ENCODE data around the gene PLCL2.

PLCL2 gene

GRCh38 chr3:16935781-16936180, 51.0 kb downstream of the PLCL2 start:
- no peak for TF ChIP-seq CTCF (IDR thresholded peaks at IDR 0.05)
- TF ChIP-seq ZFX (IDR thresholded peaks at IDR 0.05; ENCODE audit: borderline replicate concordance): no peak
- H3K27ac ChIP-seq: no peak overlapping the region

- H3K27ac ChIP-seq: no peak overlapping the region
- TF ChIP-seq ZFX (IDR thresholded peaks at IDR 0.05; ENCODE audit: borderline replicate concordance) (no peak), CTCF (IDR thresholded peaks at IDR 0.05) (no peak)
Measured at GRCh38 chr3:16936233-16936632, 51.5 kb downstream of the PLCL2 start.

DNA sequence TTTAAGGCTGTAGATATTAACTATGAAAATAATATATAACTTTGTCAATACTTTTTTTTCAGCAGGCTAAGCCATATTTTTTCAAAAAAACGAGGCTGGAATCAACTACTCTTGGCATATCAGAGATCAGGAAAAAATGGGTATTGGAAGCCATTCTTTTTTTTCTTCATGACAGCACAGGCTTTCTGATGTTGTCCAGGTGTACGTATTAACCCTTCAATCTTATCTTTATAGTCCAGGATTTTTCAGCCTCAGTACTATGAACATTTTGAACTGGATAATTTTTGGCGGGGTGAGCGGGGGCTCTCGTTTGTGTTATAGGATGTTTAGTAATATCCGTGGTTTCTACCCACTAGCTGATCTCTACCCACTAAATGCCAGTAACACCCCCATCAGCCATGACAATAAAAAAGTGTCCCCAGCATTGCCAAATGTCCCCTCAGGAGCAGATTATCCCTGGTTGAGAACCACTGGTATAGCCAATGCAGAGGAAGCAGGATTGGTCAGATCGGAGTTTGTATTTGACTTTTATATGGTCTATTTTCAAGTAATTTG, 52.0 kb downstream of the PLCL2 start:
- no peak overlapping the region for H3K27ac ChIP-seq
- TF ChIP-seq ZFX (IDR thresholded peaks at IDR 0.05; ENCODE audit: borderline replicate concordance) (no peak), CTCF (IDR thresholded peaks at IDR 0.05) (no peak)

DNA sequence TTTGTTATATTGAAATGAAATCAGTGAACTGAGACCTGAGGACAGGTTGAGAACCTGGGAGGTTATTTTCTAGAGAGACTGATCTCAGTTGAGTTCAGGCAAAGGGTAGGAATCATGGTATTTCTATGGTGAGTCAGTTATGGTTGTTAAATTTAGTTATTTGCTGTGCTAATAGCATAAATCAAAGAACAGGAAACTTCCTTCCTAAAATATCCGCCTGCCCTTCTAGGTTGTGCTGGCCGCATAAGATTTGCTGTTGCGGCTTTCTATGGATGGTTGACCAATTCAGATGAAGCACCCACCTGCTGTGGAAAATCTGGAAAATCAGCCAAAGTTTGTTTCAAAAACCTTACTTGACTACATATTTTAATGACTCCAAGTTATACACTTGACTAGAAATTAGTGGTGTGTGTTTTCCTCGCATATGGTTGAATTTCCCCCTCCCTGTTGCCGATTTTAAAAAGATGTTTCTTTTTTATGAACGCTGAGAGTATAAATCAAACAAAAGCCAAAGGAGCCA, 52.6 kb downstream of the PLCL2 start:
- no peak overlapping the region for H3K27ac ChIP-seq
- no peak for TF ChIP-seq CTCF (IDR thresholded peaks at IDR 0.05)
- TF ChIP-seq ZFX (IDR thresholded peaks at IDR 0.05; ENCODE audit: borderline replicate concordance): no peak

GRCh38 chr3:16940769-16941700, 56.3 kb downstream of the PLCL2 start:
- no peak for TF ChIP-seq ZFX (IDR thresholded peaks at IDR 0.05; ENCODE audit: borderline replicate concordance)
- TF ChIP-seq CTCF (IDR thresholded peaks at IDR 0.05): no peak
- no peak overlapping the region for H3K27ac ChIP-seq

DNA sequence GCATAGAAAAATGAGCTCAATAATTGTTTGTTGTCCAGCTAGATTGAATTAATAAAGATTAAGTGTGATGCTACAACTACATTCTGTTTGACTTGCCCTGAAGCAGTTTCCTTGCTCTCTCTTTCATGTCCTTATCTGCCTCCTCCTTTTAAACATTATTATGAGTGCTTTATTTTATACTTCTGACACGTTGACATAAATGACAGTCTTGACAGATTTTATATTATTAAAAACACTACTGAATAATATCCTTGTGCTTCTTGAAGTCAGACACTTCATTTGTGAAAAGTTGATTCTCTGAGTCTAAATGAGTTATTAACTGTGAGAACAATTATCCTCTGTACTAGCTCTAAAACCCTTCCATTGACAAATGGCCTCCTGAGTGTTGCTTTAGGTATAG, 58.2 kb downstream of the PLCL2 start:
- H3K27ac ChIP-seq: no peak overlapping the region
- TF ChIP-seq CTCF (IDR thresholded peaks at IDR 0.05) (no peak), ZFX (IDR thresholded peaks at IDR 0.05; ENCODE audit: borderline replicate concordance) (no peak)

DNA sequence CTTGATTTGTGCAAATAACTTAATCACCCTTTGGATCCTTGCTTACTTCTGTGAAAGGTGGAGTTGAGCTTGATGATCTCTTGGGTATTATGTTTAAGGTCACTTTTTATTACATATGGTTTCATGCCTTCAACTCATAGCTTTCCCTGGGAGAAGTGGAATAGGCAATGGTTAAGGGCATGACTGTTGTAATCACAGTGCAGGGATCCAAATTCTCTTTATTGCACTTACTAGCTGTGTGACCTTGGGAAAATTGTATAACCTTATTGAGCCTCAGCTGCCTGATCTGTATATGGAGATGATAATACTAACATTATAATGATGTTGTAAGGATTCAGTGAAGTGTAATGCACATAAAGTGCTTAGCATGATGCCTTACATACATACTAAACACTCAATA, 59.1 kb downstream of the PLCL2 start:
- TF ChIP-seq CTCF (IDR thresholded peaks at IDR 0.05) (no peak), ZFX (IDR thresholded peaks at IDR 0.05; ENCODE audit: borderline replicate concordance) (no peak)

More for the DNA sequence above, 59.1 kb downstream of the PLCL2 start:
- no peak overlapping the region for H3K27ac ChIP-seq
